ENCODE results near the gene EEF1A2.

Gene EEF1A2

GRCh38 chr20:63452821-63453523, 45.9 kb downstream of the EEF1A2 start:
- in situ Hi-C loops (cut with HindIII; ENCODE audit: low sequenced_read_pairs): no loop called here
- DNase-seq (ENCODE audit: low read depth, low spot score): no peak
- H3K4me3 ChIP-seq (ENCODE audit: low read depth, low read length): no peak overlapping the region
- TF ChIP-seq CTCF (IDR thresholded peaks at IDR 0.05; ENCODE audit: low read depth, low read length): no peak

GRCh38 chr20:63452341-63452740, 46.5 kb downstream of the EEF1A2 start:
- TF ChIP-seq CTCF (IDR thresholded peaks at IDR 0.05; ENCODE audit: low read depth, low read length): no peak
- H3K4me3 ChIP-seq (ENCODE audit: low read depth, low read length): no peak overlapping the region
- in situ Hi-C loops (cut with HindIII; ENCODE audit: low sequenced_read_pairs): no loop called here
- no peak for DNase-seq (ENCODE audit: low read depth, low spot score)

GRCh38 chr20:63451821-63452220, 47.1 kb downstream of the EEF1A2 start:
- TF ChIP-seq CTCF (IDR thresholded peaks at IDR 0.05; ENCODE audit: low read depth, low read length): no peak
- DNase-seq (ENCODE audit: low read depth, low spot score): no peak
- H3K4me3 ChIP-seq (ENCODE audit: low read depth, low read length): no peak overlapping the region
- in situ Hi-C loops (cut with HindIII; ENCODE audit: low sequenced_read_pairs): no loop called here

- no peak for DNase-seq (ENCODE audit: low read depth, low spot score)
- H3K4me3 ChIP-seq (ENCODE audit: low read depth, low read length): no peak overlapping the region
- in situ Hi-C loops (cut with HindIII; ENCODE audit: low sequenced_read_pairs): no loop called here
- no peak for TF ChIP-seq CTCF (IDR thresholded peaks at IDR 0.05; ENCODE audit: low read depth, low read length)
These were observed 48.8 kb downstream of the EEF1A2 start for GRCh38 chr20:63449796-63450730.

GRCh38 chr20:63449025-63449424, 49.9 kb downstream of the EEF1A2 start:
- DNase-seq (ENCODE audit: low read depth, low spot score): no peak
- TF ChIP-seq CTCF (IDR thresholded peaks at IDR 0.05; ENCODE audit: low read depth, low read length): no peak
- in situ Hi-C loops (cut with HindIII; ENCODE audit: low sequenced_read_pairs): no loop called here
- no peak overlapping the region for H3K4me3 ChIP-seq (ENCODE audit: low read depth, low read length)

- TF ChIP-seq CTCF (IDR thresholded peaks at IDR 0.05; ENCODE audit: low read depth, low read length): no peak
- H3K4me3 ChIP-seq (ENCODE audit: low read depth, low read length): no peak overlapping the region
- DNase-seq (ENCODE audit: low read depth, low spot score): no peak
- in situ Hi-C loops (cut with HindIII; ENCODE audit: low sequenced_read_pairs): no loop called here
These were observed 50.9 kb downstream of the EEF1A2 start for GRCh38 chr20:63448031-63448430.
